ENCODE measurements around the gene NRXN3.

DNA sequence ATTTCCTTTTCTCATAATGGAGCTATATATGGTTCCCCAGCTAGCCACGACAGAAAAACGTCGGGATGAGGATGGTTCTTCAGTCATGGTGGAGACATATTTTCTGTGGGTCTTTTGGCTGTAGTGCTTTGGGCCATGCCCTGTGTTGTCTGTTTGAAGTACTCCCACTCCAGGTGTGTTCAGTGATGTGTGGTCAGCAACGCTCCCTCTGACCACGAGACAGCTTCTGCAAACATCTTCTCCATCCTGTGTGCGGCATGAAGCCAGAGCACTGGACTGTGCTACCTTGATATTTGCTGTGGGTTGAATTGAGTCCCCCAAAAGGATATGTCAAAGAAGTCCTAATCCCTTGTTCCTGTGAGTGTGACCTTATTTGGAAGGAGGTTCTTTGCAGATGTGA is 931.2 kb downstream of the NRXN3 start:
- TF ChIP-seq EZH2 (IDR thresholded peaks at IDR 0.05; ENCODE audit: insufficient read depth, poor library complexity, severe bottlenecking) = no peak
- no peak for TF ChIP-seq EZH2phosphoT487 (IDR thresholded peaks at IDR 0.05; ENCODE audit: insufficient read depth, low read depth)
